GM12878 (cell line): ENCODE results near the gene GSTM2. TPM values are rescaled to one million over a fixed set of nuclear protein-coding genes. Genes with fewer than 3 reads are reported as not detected.
A peak's percentile ranks its signal among the peaks of the same experiment; 100 is the strongest.

ENCODE experiments used
- BCL3 ChIP-seq: IDR thresholded peaks from 2 replicates; pipeline ENCODE4 v1.6.1; 2011; ENCODE audit warnings: borderline replicate concordance, low read depth, mild to moderate bottlenecking, moderate library complexity, low read length; ENCODE audit not compliant: insufficient read depth, poor library complexity, severe bottlenecking
- CHD2 ChIP-seq: IDR thresholded peaks from 2 replicates; pipeline ENCODE4 v1.6.1; 2011; ENCODE audit warnings: low read depth, low read length, improper control_type of control experiment, borderline replicate concordance
- EED ChIP-seq: sonication (generic); IDR thresholded peaks from 2 replicates; pipeline ENCODE4 v1.6.1; 2016; ENCODE audit warnings: antibody characterized with exemption, low read depth
- ESRRA ChIP-seq: IDR thresholded peaks from 2 replicates; pipeline ENCODE4 v1.6.1; 2012; ENCODE audit warnings: mild to moderate bottlenecking, low read length, improper control_type of control experiment
- FOS ChIP-seq: IDR thresholded peaks from 3 replicates; pipeline ENCODE4 v1.6.1; 2011; ENCODE audit warnings: borderline replicate concordance; ENCODE audit not compliant: insufficient read length; ENCODE audit errors: extremely low read depth
- GABPA ChIP-seq: IDR thresholded peaks from 2 replicates; pipeline ENCODE4 v1.6.1; 2014; ENCODE audit warnings: antibody characterized with exemption, low read depth, mild to moderate bottlenecking, inconsistent platforms
- HDAC6 ChIP-seq: fragments of 200-600 bp; sonication (generic); IDR thresholded peaks from one replicate; pipeline ENCODE4 v1.8.0; 2017; ENCODE audit warnings: antibody characterized with exemption; ENCODE audit not compliant: unreplicated experiment
- IRF4 ChIP-seq: IDR thresholded peaks from 2 replicates; pipeline ENCODE4 v1.6.1; 2011; ENCODE audit warnings: low read depth, low read length
- KDM1A ChIP-seq: fragments of 200-600 bp; sonication (generic); IDR thresholded peaks from 2 replicates; pipeline ENCODE4 v1.6.1; 2016; ENCODE audit warnings: borderline replicate concordance
- LARP7 ChIP-seq: fragments of 450-650 bp; IDR thresholded peaks from 2 replicates; pipeline ENCODE4 v1.6.1; 2017; ENCODE audit warnings: mild to moderate bottlenecking
- MAX ChIP-seq: IDR thresholded peaks from 2 replicates; pipeline ENCODE4 v1.6.1; 2012; ENCODE audit warnings: low read depth, low read length, improper control_type of control experiment
- MTA2 ChIP-seq: fragments of 450-650 bp; IDR thresholded peaks from 2 replicates; pipeline ENCODE4 v1.6.1; 2016; ENCODE audit warnings: low read depth, mild to moderate bottlenecking, moderate library complexity
- MYC ChIP-seq: IDR thresholded peaks from 2 replicates; pipeline ENCODE4 v1.6.1; 2011; ENCODE audit warnings: mild to moderate bottlenecking, low read length, moderate library complexity, inconsistent platforms; ENCODE audit not compliant: insufficient read depth, insufficient replicate concordance, insufficient read length, severe bottlenecking
- NFIC ChIP-seq: IDR thresholded peaks from 2 replicates; pipeline ENCODE4 v1.6.1; 2012; ENCODE audit warnings: low read depth, mild to moderate bottlenecking, inconsistent platforms, low read length, moderate library complexity
- NFXL1 ChIP-seq: fragments of 450-650 bp; IDR thresholded peaks from 2 replicates; pipeline ENCODE4 v1.6.1; 2017; ENCODE audit warnings: antibody characterized with exemption, mild to moderate bottlenecking, borderline replicate concordance
- NFYA ChIP-seq: IDR thresholded peaks from 2 replicates; pipeline ENCODE4 v1.6.1; 2011; ENCODE audit warnings: low read depth, mild to moderate bottlenecking, low read length, improper control_type of control experiment, borderline replicate concordance
- NR2F1 ChIP-seq: fragments of 450-650 bp; conservative IDR thresholded peaks from 2 replicates; pipeline ENCODE4 v1.6.1; 2017; ENCODE audit warnings: mild to moderate bottlenecking
- POLR2AphosphoS5 ChIP-seq: IDR thresholded peaks from 2 replicates; pipeline ENCODE4 v1.6.1; 2011; ENCODE audit warnings: mild to moderate bottlenecking, low read length, inconsistent platforms
- POU2F2 ChIP-seq: IDR thresholded peaks from 3 replicates; pipeline ENCODE4 v1.6.1; 2011; ENCODE audit warnings: low read depth, mild to moderate bottlenecking, low read length, borderline replicate concordance
- RAD21 ChIP-seq: IDR thresholded peaks from 2 replicates; pipeline ENCODE4 v1.6.1; 2011; ENCODE audit warnings: mild to moderate bottlenecking, low read depth, low read length, moderate library complexity; ENCODE audit not compliant: insufficient read depth
- SPI1 ChIP-seq: IDR thresholded peaks from 2 replicates; pipeline ENCODE4 v1.6.1; 2011; ENCODE audit warnings: low read depth, mild to moderate bottlenecking, low read length, moderate library complexity, borderline replicate concordance; ENCODE audit not compliant: insufficient read depth
- TAF1 ChIP-seq: IDR thresholded peaks from 2 replicates; pipeline ENCODE4 v1.6.1; 2011; ENCODE audit warnings: mild to moderate bottlenecking, low read depth, low read length, borderline replicate concordance
- USF2 ChIP-seq: IDR thresholded peaks from 2 replicates; pipeline ENCODE4 v1.6.1; 2011; ENCODE audit warnings: low read depth, low read length, improper control_type of control experiment, borderline replicate concordance
- WRNIP1 ChIP-seq: IDR thresholded peaks from 2 replicates; pipeline ENCODE4 v1.6.1; 2011; ENCODE audit warnings: low read depth, low read length, improper control_type of control experiment, borderline replicate concordance
- YY1 ChIP-seq: IDR thresholded peaks from 2 replicates; pipeline ENCODE4 v1.6.1; 2011; ENCODE audit warnings: low read depth, mild to moderate bottlenecking, low read length
- ZNF217 ChIP-seq: fragments of 450-650 bp; IDR thresholded peaks from 2 replicates; pipeline ENCODE4 v1.6.1; 2017; ENCODE audit warnings: antibody characterized with exemption, mild to moderate bottlenecking
- ZNF24 ChIP-seq: fragments of 450-650 bp; IDR thresholded peaks from 2 replicates; pipeline ENCODE4 v1.6.1; 2017; ENCODE audit warnings: antibody characterized with exemption, mild to moderate bottlenecking
- ZZZ3 ChIP-seq: IDR thresholded peaks from 2 replicates; pipeline ENCODE4 v1.6.1; 2011; ENCODE audit warnings: low read depth; ENCODE audit not compliant: control insufficient read depth, insufficient read length
- polyA plus RNA-seq, 11 experiments: library from polyadenylated mRNA; depleted of rRNA in 4 of 11; unstranded in 6 of 11; stranded (reverse) in 5 of 11; fragments of >200 nt; fragmentation: Nextera tagmentation in 4 of 11; fragmentation: Illumina TruSeq in 1 of 11; extraction: Ambion mirVana in 4 of 11; extraction: Trizol in 1 of 11; gene quantifications; 1 replicate in 1 of 11; 2 replicates in 10 of 11; pipeline versions ENCODE4 v1.2.1 to v1.2.3, GENCODE V29; 2011 to 2016; ENCODE audit warnings: inconsistent platforms in 2 of 11, missing spikeins in 2 of 11, low read depth in 1 of 11
- total RNA-seq, 4 experiments: library from RNA; depleted of rRNA in 3 of 4; stranded (reverse); fragments of >200 nt in 3 of 4; fragmentation: Illumina TruSeq in 1 of 4; extraction: Trizol in 1 of 4; gene quantifications; 2 replicates each; pipeline versions ENCODE4 v1.2.1 to v1.2.3, GENCODE V29; 2013 to 2021
- TF ChIP-seq, protein P1 (sequence below): fragments of 450-650 bp; IDR thresholded peaks from 2 replicates; pipeline ENCODE4 v1.6.1; 2017; ENCODE audit warnings: borderline replicate concordance

The GSTM2 gene
- total and polyA plus RNA-seq, 10 of the 15 experiments (the other 5 are each of a cell fraction or from before 2014, with no cell fraction given), result 8.3 to 32.3 (median 20.2) TPM

- no peak for TF ChIP-seq SPI1
- no peak for TF ChIP-seq NFIC
- TF ChIP-seq FOS, result no peak
- TF ChIP-seq TAF1, result peak; percentile 48; the same call in 1 of the 2 replicates
- peak; percentile 47 for TF ChIP-seq POLR2AphosphoS5
- no peak for TF ChIP-seq POU2F2
- TF ChIP-seq NR2F1, result no peak
- TF ChIP-seq, protein P1, sequence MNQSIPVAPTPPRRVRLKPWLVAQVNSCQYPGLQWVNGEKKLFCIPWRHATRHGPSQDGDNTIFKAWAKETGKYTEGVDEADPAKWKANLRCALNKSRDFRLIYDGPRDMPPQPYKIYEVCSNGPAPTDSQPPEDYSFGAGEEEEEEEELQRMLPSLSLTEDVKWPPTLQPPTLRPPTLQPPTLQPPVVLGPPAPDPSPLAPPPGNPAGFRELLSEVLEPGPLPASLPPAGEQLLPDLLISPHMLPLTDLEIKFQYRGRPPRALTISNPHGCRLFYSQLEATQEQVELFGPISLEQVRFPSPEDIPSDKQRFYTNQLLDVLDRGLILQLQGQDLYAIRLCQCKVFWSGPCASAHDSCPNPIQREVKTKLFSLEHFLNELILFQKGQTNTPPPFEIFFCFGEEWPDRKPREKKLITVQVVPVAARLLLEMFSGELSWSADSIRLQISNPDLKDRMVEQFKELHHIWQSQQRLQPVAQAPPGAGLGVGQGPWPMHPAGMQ, result no peak
- no peak for TF ChIP-seq NFYA
- no peak for TF ChIP-seq WRNIP1
- no peak for TF ChIP-seq IRF4
- TF ChIP-seq RAD21, result peak; percentile 52
- TF ChIP-seq KDM1A, result no peak
- peak; percentile 85 for TF ChIP-seq YY1
- no peak for TF ChIP-seq ZZZ3
- no peak for TF ChIP-seq ZNF217
- no peak for TF ChIP-seq MAX
- no peak for TF ChIP-seq MYC
- TF ChIP-seq HDAC6, result no peak
- TF ChIP-seq CHD2, result no peak
- TF ChIP-seq BCL3, result no peak
- TF ChIP-seq GABPA, result no peak
- no peak for TF ChIP-seq ZNF24
- TF ChIP-seq MTA2, result no peak
- TF ChIP-seq NFXL1, result no peak
- no peak for TF ChIP-seq ESRRA
- no peak for TF ChIP-seq EED
- TF ChIP-seq LARP7, result no peak
- no peak for TF ChIP-seq USF2
Measured at GRCh38 chr1:109687641-109688499, 20.0 kb downstream of the GSTM2 start, which contains the start of gene GSTM1 (continued).
